Vagina (tissue), 2 donors: ENCODE measurements around the gene TESMIN. TPM values are rescaled to one million over a fixed set of nuclear protein-coding genes. Genes with fewer than 3 reads are reported as not detected.

Experiments
- DNase-seq, 2 donors: peaks; one replicate each; pipeline ENCODE4 v3.0.0-alpha.2; 2017; ENCODE audit errors: extremely low spot score in 2 of 2
- H3K27ac ChIP-seq: fragments of 200-600 bp; sonication (generic); one replicate; pipeline ENCODE4 v1.5.1; 2019
- H3K27me3 ChIP-seq: fragments of 200-600 bp; sonication (generic); one replicate; pipeline ENCODE4 v1.5.1; 2019
- H3K36me3 ChIP-seq, 2 donors: fragments of 200-600 bp; sonication (generic); one replicate each; pipeline ENCODE4 v1.5.1; 2017 to 2019
- H3K4me1 ChIP-seq: fragments of 200-600 bp; sonication (generic); one replicate; pipeline ENCODE4 v1.5.1; 2019
- H3K4me3 ChIP-seq, 2 donors: fragments of 200-600 bp; sonication (generic); 1 replicate in 1 of 2; 2 replicates in 1 of 2; pipeline ENCODE4 v1.5.1; 2016 to 2019
- H3K9me3 ChIP-seq: fragments of 200-600 bp; sonication (generic); one replicate; pipeline ENCODE4 v1.5.1; 2019
- CTCF ChIP-seq, 3 experiments: fragments of 450-650 bp in 2 of 3; fragments of 200-600 bp in 1 of 3; sonication (generic) in 1 of 3; IDR thresholded peaks; one replicate each; pipeline ENCODE4 v1.5.1; 2017 to 2019; ENCODE audit warnings: antibody characterized with exemption in 3 of 3, mild to moderate bottlenecking in 2 of 3, moderate library complexity in 2 of 3
- POLR2A ChIP-seq, 2 donors: fragments of 450-650 bp; IDR thresholded peaks; one replicate each; pipeline ENCODE4 v1.6.1; 2017; ENCODE audit warnings: antibody characterized with exemption in 2 of 2, mild to moderate bottlenecking in 2 of 2, moderate library complexity in 2 of 2
- POLR2AphosphoS5 ChIP-seq, 2 donors: sonication (generic); formaldehyde crosslinking; IDR thresholded peaks; one replicate each; pipeline ENCODE4 v1.9.0; 2017; ENCODE audit warnings: antibody characterized with exemption in 2 of 2, mild to moderate bottlenecking in 2 of 2, low read depth in 1 of 2; ENCODE audit not compliant: insufficient read depth in 1 of 2
- intact Hi-C: fragments of 100-400 bp; cut with DNase I; formaldehyde crosslinking; loops from one replicate; pipeline ENCODE4 v1.15.1; 2023
- total RNA-seq: library from RNA; depleted of rRNA; stranded (reverse); fragments of >200 nt; gene quantifications from one replicate; pipeline ENCODE4 v1.2.3, GENCODE V29; 2016

TESMIN gene
- total RNA-seq, 1 donor from 2014 or later, result 8.3 TPM

GRCh38 chr11:68753300-68753699, 2.0 kb upstream of the TESMIN start:
- DNase-seq, result no peak
- no peak overlapping the region for H3K27ac ChIP-seq
- H3K4me3 ChIP-seq, result no peak overlapping the region
- H3K27me3 ChIP-seq, result no peaks in the 10 kb centered on the region
- peaks cover 12% of the 10 kb centered on the region for H3K4me1 ChIP-seq
- intact Hi-C loops, result no loop called here
- H3K36me3 ChIP-seq, result peaks cover 0 to 16% of the 10 kb centered on the region in 2 donors
- H3K9me3 ChIP-seq, result no peaks in the 10 kb centered on the region
- no peak for TF ChIP-seq CTCF (IDR thresholded peaks at IDR 0.05)
- TF ChIP-seq POLR2A (IDR thresholded peaks at IDR 0.05), result no peak
- no peak for TF ChIP-seq POLR2AphosphoS5 (IDR thresholded peaks at IDR 0.05; ENCODE audit: insufficient read depth in 1 of 2, low read depth in 1 of 2)

- H3K9me3 ChIP-seq, result no peaks in the 10 kb centered on the region
- H3K27me3 ChIP-seq, result no peaks in the 10 kb centered on the region
- intact Hi-C loops, result no loop called here
- DNase-seq, result no peak
- H3K36me3 ChIP-seq, result peaks cover 0 to under 1% of the 10 kb centered on the region in 2 donors
- peaks cover 12% of the 10 kb centered on the region for H3K4me1 ChIP-seq
- no peak for TF ChIP-seq POLR2A (IDR thresholded peaks at IDR 0.05)
- no peak for TF ChIP-seq CTCF (IDR thresholded peaks at IDR 0.05)
- no peak for TF ChIP-seq POLR2AphosphoS5 (IDR thresholded peaks at IDR 0.05; ENCODE audit: insufficient read depth in 1 of 2, low read depth in 1 of 2)
- no peak overlapping the region for H3K27ac ChIP-seq
- peak overlapping the region; percentile 42 to 51 for H3K4me3 ChIP-seq
Measured at GRCh38 chr11:68751004-68751325, 355 bp downstream of the TESMIN start.

GRCh38 chr11:68750195-68751003, 921 bp downstream of the TESMIN start:
- Histone ChIP-seq H3K27ac (no peak overlapping the region), H3K4me3 (peak overlapping the region in 1 of 2 donors; percentile 42), H3K9me3 (no peaks in the 10 kb centered on the region), H3K27me3 (no peaks in the 10 kb centered on the region), H3K36me3 (no peaks in the 10 kb centered on the region), H3K4me1 (peaks cover 12% of the 10 kb centered on the region)
- TF ChIP-seq CTCF (IDR thresholded peaks at IDR 0.05), result no peak
- TF ChIP-seq POLR2A (IDR thresholded peaks at IDR 0.05), result no peak
- no peak for TF ChIP-seq POLR2AphosphoS5 (IDR thresholded peaks at IDR 0.05; ENCODE audit: insufficient read depth in 1 of 2, low read depth in 1 of 2)
- intact Hi-C loops, result no loop called here
- DNase-seq, result no peak

GRCh38 chr11:68749229-68750123, 1.8 kb downstream of the TESMIN start:
- Histone ChIP-seq H3K27me3 (no peaks in the 10 kb centered on the region), H3K9me3 (no peaks in the 10 kb centered on the region), H3K36me3 (no peaks in the 10 kb centered on the region), H3K4me1 (peaks cover 12% of the 10 kb centered on the region), H3K4me3 (no peak overlapping the region), H3K27ac (no peak overlapping the region)
- TF ChIP-seq POLR2AphosphoS5 (IDR thresholded peaks at IDR 0.05; ENCODE audit: insufficient read depth in 1 of 2, low read depth in 1 of 2) (no peak), CTCF (IDR thresholded peaks at IDR 0.05) (no peak), POLR2A (IDR thresholded peaks at IDR 0.05) (no peak)
- intact Hi-C loops, result no loop called here
- DNase-seq, result no peak
